Coronary artery (tissue), 2 donors: ENCODE data around the gene SLC26A9.
A peak's percentile ranks its signal among the peaks of the same experiment; 100 is the strongest.

ENCODE experiments used
- DNase-seq: peaks from one replicate; pipeline ENCODE4 v3.0.0-alpha.2; 2017; ENCODE audit warnings: low spot score
- H3K27ac ChIP-seq, 2 donors: fragments of 200-600 bp; sonication (generic); one replicate each; pipeline ENCODE4 v1.5.1; 2016 to 2019
- H3K4me3 ChIP-seq: fragments of 200-600 bp; sonication (generic); 2 replicates; pipeline ENCODE4 v1.5.1; 2016; ENCODE audit warnings: mild to moderate bottlenecking, moderate library complexity
- TF ChIP-seq, protein P1 (sequence below): fragments of 200-600 bp; sonication (generic); IDR thresholded peaks from one replicate; pipeline ENCODE4 v1.5.1; 2019; ENCODE audit warnings: antibody characterized with exemption

SLC26A9 gene, protein sequence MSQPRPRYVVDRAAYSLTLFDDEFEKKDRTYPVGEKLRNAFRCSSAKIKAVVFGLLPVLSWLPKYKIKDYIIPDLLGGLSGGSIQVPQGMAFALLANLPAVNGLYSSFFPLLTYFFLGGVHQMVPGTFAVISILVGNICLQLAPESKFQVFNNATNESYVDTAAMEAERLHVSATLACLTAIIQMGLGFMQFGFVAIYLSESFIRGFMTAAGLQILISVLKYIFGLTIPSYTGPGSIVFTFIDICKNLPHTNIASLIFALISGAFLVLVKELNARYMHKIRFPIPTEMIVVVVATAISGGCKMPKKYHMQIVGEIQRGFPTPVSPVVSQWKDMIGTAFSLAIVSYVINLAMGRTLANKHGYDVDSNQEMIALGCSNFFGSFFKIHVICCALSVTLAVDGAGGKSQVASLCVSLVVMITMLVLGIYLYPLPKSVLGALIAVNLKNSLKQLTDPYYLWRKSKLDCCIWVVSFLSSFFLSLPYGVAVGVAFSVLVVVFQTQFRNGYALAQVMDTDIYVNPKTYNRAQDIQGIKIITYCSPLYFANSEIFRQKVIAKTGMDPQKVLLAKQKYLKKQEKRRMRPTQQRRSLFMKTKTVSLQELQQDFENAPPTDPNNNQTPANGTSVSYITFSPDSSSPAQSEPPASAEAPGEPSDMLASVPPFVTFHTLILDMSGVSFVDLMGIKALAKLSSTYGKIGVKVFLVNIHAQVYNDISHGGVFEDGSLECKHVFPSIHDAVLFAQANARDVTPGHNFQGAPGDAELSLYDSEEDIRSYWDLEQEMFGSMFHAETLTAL

DNA sequence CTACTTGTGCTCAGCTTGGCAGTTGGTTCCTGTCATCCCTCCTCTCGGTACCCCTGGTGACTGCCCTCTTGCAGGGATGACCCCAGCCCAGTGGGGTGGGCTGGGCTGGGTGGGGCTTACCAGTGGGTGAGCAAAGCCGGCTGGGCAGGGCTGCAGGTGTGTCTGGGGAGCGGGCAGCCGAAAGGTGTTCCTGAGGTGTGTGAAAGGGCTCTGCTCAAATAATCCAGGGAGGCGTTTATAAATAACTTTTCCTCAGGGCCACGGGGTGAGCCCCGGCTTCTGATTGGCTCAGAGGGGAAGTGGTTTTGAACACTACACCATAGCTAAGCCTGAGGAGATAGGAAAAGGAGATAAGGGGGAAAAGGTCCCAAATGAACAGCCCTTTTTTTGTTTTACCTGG, at the start of gene SLC26A9:
Gene SLC26A9, minus strand, starts transcription at position 212 of the 400 bp plus-strand sequence. CDS start 7,636 bp downstream, outside the sequence.
- no peak within 1 kb of the TSS for H3K27ac ChIP-seq
- DNase-seq = no peak
- TF ChIP-seq, protein P1, sequence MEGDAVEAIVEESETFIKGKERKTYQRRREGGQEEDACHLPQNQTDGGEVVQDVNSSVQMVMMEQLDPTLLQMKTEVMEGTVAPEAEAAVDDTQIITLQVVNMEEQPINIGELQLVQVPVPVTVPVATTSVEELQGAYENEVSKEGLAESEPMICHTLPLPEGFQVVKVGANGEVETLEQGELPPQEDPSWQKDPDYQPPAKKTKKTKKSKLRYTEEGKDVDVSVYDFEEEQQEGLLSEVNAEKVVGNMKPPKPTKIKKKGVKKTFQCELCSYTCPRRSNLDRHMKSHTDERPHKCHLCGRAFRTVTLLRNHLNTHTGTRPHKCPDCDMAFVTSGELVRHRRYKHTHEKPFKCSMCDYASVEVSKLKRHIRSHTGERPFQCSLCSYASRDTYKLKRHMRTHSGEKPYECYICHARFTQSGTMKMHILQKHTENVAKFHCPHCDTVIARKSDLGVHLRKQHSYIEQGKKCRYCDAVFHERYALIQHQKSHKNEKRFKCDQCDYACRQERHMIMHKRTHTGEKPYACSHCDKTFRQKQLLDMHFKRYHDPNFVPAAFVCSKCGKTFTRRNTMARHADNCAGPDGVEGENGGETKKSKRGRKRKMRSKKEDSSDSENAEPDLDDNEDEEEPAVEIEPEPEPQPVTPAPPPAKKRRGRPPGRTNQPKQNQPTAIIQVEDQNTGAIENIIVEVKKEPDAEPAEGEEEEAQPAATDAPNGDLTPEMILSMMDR = no peak
- H3K4me3 ChIP-seq = no peak within 1 kb of the TSS

DNA sequence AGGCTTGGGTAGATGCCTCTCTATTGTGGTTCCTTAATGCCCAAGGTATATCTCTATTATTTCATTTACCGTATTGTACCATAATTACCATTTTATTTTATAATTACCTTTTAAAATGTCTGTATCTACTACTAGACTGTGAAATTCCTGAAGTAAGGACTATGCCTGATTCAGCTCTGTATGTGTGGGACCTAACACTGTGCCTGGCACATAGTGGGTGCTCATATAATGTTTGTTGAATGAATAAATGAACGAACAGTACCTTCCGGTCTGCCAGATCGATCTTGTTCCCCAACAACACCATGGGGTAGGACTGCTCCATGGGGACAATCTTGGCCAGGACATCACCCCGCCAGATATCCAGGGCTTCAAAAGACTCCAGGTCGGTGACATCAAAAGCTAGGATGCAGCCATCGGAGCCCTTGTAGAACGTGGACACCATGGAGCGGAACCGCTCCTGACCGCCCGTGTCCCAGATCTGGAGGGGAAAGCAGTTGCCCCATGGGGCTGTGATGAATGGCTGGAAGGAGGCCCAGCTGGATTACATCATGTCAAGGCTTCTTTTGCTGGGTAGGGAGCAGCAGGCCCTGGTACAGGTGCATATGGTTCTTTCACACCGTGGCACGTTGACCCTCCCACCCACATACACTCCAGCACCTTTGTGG, 49.1 kb upstream of the SLC26A9 start:
- TF ChIP-seq, protein P1 = no peak
- no peak for DNase-seq
- no peak overlapping the region for H3K27ac ChIP-seq
- no peak overlapping the region for H3K4me3 ChIP-seq

DNA sequence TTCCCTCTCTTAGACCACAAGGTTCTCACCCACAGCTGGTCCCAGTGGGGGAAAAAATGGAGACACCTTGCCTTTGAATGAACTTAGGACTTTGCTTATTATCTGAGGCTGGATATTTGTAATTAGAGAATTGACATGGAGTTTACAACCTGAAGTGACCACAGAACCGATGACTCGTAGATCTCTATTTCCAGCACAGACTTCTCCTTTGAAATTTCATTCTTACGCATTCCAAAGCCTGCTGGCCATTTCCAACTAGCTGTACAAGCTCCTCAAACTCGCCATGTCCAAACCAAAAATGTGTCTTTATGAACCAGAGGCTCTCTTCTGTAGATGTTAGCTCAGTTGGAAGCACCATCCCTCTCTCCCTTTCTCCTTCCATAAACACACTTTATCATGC, 48.0 kb upstream of the SLC26A9 start:
- no peak overlapping the region for H3K4me3 ChIP-seq
- TF ChIP-seq, protein P1 = no peak
- H3K27ac ChIP-seq = no peak overlapping the region
- DNase-seq = no peak

DNA sequence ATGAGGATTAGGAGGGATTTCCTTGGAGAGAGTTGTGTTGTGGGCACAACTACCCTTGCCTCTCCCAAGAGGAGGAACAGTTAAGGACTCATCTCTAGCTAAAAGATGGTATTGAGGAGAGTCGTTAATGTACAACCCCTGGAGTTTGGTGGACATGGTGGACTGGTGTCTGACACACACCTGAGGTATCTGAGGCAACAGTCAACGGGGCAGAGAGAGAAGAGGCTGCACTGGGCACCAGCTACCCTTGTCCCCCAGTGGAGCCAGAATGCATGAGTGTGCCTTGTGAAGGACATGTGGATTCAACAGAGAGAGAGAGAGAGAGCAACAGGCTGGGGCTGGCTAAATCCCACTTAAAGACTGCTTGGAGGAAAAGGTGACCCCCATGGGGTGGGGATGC, 47.0 kb upstream of the SLC26A9 start:
- H3K27ac ChIP-seq = no peak overlapping the region
- no peak overlapping the region for H3K4me3 ChIP-seq
- DNase-seq = no peak
- TF ChIP-seq, protein P1 = no peak

DNA sequence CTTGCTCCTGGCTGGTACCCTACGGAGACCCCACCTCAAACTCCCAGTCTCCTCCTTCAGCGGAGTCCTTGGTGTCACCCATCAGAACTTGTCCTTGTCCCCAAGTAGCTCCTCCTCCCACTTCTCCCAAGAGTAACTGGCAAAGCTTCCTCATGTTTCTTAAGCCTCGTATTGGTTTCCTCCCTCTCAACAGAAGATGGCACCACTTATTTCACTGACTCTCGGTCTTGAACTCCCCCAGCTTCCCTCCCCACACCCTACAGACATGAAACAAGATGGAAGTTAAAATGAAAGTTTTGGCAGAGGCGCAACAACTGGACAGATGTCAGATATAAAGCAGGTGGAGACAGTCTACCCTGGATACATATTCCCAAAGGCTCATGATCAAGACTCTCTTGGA, 46.5 kb upstream of the SLC26A9 start:
- TF ChIP-seq, protein P1 = no peak
- no peak overlapping the region for H3K4me3 ChIP-seq
- no peak overlapping the region for H3K27ac ChIP-seq
- no peak for DNase-seq

DNA sequence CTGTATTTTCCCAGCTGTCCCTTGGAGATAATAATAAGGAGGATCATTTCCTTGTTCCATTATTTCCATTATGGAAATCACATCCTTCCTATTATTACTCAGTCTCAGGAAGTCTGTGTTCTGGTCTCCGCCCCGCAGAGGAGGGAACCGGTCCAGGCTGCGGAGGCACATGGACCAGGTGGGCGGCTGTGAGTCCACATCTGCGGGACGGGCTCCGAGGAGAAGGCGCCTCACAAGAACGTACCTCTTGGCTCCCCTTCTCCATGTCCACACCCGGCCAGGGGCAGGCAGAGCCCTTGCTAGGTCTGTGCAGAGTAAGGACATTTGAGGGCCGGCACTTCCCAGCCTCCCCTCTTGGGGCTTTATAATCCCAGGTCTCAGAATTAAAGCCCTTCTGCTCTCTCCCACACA, 45.3 kb upstream of the SLC26A9 start:
- H3K4me3 ChIP-seq = no peak overlapping the region
- no peak for DNase-seq
- TF ChIP-seq, protein P1 = no peak
- peak overlapping the region in 1 of 2 donors; percentile 40 for H3K27ac ChIP-seq
